ENCODE data around the gene GALNT4.

GALNT4 gene

DNA sequence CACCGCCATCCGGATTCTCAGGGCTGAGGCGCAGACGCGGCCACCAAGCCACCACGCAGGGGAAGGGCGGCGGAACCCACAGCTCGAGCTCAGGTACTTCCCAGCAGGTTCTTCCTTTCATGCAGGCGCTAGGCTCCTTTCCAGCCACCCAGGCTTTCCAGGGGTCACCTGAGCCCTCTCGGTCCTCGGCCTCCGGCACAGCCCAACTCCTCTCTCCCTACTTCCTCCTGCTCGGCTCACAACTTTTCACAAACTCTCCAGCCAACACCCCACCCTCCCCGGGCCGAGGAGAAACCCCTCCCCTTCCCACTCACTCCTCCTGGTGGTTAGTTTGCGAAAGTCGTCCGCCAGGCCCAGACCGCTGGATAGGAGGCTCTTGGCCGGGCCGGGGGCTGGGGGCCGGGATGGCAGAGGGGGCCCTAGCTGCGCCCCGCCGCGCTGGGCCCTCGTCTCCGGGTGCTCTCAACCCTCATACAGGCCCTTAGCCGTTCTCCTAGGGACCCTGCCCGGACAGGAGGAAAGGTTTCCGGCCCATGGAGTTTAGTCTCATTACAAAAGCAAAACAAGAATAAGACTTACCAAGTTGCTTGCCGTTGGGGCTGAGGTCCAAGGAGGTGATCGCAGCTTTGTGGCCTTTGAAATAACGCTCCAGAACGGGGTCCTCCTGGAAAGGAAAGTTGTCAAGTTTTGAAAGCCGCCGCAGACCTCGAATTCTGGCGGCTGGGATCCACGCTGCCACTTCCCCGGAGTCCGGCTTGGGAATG, at the start of gene GALNT4:
Gene GALNT4, minus strand, starts transcription at position 256 of the 764 bp plus-strand sequence. Its CDS starts 247 bp downstream, at position 9.
- peak within 1 kb of the TSS; percentile 80 for H3K27ac ChIP-seq
- no peak for DNase-seq (ENCODE audit: low read depth, low spot score)

DNA sequence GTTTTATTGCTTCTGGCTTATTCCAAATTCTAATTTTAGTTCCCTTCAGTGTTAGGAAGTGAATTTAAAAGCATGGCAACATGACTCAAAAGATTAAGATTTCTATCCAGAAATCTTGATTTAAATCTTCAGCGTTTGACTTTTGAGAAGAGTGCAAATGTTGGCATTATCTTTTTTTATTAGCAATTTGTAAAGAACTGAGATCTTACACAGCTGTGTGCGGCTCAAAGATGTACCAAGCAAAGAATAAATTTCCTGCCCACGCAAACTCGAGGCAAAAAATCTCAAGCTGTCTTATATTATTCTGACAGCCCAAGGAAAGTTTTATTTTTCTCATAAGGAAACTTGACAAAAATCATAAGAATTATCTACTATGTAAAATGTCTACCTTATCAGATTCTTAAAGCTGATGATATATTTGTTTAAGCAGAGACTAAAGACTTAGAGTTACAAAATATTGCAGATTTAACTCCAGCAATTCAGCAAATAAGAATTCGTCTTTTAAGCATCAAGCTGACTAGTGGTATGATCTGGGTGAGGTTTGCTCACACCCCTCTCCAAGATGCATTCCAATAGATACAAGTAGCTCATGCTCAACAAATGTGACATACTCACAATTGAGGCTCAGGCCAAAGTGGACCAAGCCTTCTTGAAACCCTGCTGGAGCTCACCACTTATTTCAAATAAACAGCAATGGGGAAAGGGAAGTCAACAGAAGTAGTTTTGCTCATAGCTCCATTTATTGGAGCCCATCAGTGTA, 48.6 kb upstream of the GALNT4 start:
- DNase-seq (ENCODE audit: low read depth, low spot score) = no peak
- no peak overlapping the region for H3K27ac ChIP-seq

DNA sequence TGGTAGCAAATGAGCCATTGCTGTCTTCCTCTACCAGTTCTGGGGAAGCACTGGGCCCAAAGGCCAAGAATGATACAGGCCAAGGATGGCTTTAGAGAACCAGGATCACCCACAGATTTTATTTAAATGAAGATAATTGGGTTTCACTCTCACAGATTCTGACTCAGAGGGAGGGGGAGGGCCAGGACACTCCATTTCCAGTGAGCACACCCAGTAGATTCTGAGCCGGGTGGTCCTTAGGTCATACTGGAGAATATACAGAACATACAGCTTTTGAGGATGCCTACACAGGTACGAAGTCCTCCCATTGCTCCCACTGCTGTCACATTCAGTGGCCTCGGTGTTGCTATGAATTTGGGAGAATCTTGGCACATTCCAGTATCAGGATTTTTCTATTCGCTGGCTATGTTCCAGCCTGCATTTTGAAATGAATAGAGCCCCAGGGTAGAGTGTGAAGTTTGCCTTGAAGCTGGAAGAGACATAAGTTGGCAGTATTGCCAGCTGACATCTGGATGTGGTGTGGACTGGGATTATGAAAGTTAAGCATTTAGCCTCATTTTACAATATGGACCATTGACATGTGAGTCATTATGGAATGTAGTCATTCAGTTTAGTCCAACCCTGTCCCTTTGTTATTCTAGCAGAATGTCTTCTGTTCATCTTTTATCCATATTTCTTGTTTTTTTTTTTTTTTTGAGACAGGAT, 47.0 kb upstream of the GALNT4 start:
- no peak for DNase-seq (ENCODE audit: low read depth, low spot score)
- H3K27ac ChIP-seq = no peak overlapping the region

DNA sequence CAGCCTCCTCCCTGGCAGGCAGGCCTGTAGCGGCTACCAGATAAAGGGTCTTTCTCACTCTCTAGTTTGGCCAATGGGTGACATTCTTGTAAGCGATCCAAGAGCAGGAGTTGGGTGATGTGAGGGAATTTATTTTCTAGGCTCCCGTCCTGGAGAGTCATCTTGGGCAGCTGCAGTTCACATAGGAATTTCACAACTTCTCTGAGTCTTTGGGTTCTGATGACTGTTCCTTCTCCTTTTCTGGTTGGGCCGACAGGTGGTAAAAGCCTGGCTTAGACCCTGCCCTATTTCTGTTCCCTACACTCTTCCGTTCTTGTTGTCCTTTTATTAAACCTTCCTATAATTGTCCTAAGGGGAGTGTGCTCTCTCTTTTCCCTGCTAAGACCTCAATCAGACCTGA, 43.9 kb upstream of the GALNT4 start:
- DNase-seq (ENCODE audit: low read depth, low spot score) = no peak
- H3K27ac ChIP-seq = no peak overlapping the region

DNA sequence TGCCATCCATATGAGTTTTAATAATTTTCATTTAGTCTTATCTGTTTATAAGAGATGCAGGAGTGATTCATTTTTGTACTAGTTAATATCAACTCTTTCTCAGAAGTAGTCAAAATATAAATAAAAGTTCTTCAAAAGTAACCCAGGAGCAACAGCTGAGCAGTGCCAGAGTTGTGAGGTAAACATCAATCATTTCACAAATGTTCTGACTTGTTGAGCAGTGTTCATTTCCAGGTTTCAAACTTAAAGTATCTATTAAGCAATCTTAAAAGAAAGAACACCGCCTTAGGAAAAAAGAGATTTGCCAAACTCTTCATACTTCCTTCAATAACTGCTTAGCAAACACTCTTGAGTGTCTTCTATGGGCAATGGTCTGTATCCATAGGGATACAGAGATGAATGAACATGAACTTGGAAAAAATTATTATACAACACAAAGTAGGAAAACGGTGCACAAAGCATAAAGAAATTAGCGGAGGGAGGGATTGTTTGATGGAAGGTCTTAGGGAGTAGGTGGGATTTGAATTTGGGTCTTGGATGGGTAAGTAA, 43.2 kb upstream of the GALNT4 start:
- H3K27ac ChIP-seq = peak overlapping the region; percentile 46
- DNase-seq (ENCODE audit: low read depth, low spot score) = peak; percentile 41

DNA sequence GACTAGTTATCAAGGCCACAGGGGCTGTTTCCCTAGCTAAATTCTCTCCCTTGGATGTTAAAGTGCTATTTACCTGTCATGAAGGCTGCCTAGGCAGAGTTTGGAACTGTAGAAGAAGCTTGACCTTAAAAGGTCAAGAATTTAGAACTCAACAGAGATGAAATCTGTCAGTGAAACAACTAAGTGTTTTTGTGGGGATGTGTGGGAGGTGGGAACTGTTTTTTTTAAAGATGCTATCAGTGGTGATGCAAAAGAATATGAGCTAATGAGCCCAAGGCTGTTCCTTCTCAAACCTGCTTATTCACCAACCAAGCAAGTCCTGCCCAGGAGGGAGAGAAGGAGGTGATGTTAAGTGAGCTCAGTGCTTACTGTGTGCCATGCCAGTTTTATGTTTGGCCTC, 42.0 kb upstream of the GALNT4 start:
- peak; percentile 93 for DNase-seq (ENCODE audit: low read depth, low spot score)
- peak overlapping the region; percentile 46 for H3K27ac ChIP-seq

DNA sequence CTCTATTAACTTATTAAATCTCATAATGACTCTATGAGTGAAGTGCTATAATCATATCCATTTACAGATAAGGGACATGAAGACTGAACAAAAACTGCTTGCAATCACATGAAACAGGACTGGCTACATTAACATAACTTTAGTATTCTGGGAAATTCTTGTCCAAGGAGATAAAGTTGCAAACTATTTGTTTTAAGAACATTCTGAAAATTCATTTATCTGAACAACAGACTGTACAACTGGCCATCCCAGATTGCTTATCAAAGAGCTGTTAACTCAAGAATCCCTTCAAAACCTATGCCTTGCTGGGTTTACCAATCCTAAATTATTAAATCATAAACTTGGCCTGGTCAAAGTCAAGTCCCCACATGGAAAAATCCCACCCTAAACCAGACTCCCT, 40.4 kb upstream of the GALNT4 start:
- no peak for DNase-seq (ENCODE audit: low read depth, low spot score)
- no peak overlapping the region for H3K27ac ChIP-seq

DNA sequence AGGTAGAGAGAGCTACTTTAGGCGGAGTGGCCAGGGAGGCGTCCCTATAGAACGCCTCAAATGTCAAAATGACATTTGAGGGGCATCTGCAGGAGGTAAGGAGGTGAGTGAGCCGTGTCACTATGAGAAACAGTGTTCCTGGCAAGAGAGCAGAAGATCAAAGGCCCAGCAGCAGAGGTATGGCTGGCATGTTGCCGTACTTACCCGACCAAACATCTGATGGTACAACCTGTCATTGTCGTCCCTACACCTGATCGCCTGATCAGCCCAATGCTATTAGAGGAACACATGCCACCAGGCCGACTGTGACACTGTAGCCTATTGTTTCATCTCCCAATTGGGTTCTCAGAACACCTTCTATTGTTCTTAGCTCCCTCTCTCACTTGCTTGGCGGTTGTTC, 35.2 kb upstream of the GALNT4 start:
- no peak for DNase-seq (ENCODE audit: low read depth, low spot score)
- H3K27ac ChIP-seq = no peak overlapping the region

DNA sequence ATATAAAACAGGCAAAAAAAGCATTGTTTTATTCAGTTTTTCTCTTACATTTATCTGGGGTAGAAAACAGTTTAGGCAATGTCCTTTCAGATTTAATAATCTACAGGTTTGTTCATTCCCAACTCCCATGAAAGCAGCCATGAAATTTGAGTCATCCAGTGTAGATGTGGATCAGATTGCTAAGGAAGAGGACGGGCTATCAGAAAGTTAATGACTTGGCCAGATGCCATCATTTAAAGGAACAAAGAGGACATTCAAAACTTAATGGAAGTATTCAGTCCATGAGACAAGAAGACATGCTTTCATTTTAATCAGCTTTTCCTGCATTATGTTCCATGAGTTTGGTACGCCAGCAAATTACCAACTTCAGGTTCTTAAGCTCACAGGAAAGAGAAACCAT, 32.4 kb upstream of the GALNT4 start:
- DNase-seq (ENCODE audit: low read depth, low spot score) = no peak
- no peak overlapping the region for H3K27ac ChIP-seq

DNA sequence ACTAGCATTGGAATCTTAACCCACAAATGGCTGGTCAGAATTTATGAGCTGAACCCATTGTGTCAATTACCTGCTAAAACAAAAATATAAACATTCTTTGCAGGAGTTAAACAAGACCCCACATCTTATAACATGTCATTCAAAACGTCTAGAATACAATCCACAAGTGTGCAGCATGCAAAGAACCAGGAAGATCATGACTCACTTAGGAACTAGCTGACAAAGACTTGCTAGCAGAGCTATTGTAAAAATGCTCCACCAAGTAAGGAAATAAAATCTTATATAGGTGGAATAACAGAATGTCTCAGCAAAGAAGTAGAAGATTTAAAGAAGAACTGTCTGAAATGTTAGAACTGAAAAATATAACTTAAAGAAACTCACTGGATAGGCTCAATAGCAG, 27.8 kb upstream of the GALNT4 start:
- H3K27ac ChIP-seq = no peak overlapping the region
- DNase-seq (ENCODE audit: low read depth, low spot score) = no peak

DNA sequence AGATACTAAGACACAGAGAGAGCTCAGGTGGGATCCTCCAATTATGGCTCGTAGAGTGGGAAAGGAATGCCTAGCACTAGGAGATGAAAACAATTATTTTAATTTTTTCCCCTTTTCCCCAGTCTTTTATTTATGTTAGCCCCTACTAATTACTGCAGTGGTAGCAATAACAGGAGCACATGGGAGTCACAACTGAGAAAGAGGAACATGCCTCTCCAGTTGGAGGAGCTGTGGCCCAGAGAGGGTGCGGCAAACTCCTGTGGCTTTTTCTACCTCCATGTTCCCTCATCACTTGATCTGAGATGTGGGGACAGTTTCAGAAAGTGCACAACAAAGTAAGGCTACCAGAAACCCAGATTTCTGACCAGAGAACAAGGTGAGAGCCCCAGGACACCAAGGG, 27.2 kb upstream of the GALNT4 start:
- no peak for DNase-seq (ENCODE audit: low read depth, low spot score)
- no peak overlapping the region for H3K27ac ChIP-seq

DNA sequence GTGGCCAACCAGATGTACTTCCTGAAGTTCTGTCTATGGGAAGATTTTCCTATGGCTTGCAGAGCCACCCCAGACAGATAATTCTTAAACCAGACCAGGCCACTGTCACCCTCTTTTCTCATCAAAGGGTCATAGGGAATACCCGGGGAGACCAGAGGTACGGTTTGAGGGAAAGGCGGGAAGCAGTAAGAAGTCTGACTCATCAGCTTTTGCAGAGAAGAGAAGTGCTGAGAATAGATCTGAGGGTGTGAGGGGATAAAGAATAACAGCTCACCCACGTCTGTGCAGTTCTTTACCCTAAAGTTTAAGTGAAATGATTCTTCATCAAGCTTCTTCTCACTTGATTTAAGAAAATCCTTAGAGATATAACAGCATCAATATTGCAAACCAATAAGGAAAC, 22.5 kb upstream of the GALNT4 start:
- DNase-seq (ENCODE audit: low read depth, low spot score) = no peak
- H3K27ac ChIP-seq = no peak overlapping the region

DNA sequence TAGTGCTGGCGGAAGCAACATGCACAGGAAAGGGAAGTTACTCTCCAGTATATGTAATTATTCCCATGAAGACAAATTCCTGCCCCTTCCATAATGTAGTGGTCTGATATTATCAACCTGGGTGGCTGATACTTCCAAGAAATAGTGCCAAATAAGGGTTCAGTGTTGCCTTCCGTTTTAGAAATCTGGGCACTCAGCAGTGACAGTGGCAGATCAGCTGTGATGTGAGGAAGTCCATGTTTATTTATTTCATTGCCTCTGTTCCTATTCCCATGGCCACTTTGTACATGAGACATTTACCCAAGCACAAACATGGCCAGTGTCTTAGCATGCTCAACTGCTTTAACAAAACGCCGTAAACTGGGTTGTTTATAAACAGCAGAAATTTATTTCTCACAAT, 21.6 kb upstream of the GALNT4 start:
- H3K27ac ChIP-seq = no peak overlapping the region

DNA sequence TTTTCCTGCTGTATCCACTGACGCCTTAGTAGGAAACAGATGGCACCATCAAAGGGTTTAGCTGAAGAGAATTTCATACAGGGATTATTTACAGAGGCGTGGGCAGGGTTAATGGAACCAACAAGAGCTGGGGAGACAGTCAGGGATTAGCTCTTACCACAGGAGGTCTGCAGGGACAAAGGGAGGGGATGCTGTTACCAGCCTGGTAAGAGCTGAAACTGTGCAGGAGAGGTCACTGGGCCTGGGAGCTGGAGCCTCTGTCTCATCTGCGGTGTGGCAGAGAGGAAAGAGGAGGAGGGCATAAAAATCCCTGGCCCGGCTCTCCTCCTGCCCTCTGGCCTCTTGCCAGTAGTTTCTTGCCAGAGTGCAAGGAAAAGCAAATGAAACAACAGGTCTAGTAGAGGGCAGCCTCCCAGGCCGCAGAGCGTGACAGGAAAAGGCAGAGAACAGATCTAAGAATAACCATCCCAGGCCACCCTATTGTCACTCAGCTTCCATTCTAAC, 20.1 kb upstream of the GALNT4 start:
- no peak overlapping the region for H3K27ac ChIP-seq
- DNase-seq (ENCODE audit: low read depth, low spot score) = no peak

More for the DNA sequence above, 21.6 kb upstream of the GALNT4 start:
- no peak for DNase-seq (ENCODE audit: low read depth, low spot score)

DNA sequence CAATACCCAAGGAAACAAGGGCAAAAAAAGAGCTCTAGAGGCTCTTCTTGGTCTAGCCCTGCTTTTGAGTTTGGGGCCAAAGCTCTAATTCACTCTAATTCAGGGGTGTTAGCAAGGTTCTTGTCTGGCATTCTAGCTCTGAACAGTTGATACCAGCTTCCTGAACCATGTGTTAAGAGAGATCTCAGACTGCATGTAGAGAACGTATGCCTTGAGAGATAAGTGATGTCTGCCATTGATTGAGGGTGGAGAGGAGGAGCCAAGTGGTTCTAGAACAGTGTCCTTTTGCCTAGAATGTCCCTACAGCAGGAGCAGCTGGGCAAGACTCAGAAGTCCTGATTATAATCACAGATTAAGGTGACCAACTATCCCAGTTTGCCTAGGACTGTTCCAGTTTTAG, 19.4 kb upstream of the GALNT4 start:
- H3K27ac ChIP-seq = no peak overlapping the region
- no peak for DNase-seq (ENCODE audit: low read depth, low spot score)

DNA sequence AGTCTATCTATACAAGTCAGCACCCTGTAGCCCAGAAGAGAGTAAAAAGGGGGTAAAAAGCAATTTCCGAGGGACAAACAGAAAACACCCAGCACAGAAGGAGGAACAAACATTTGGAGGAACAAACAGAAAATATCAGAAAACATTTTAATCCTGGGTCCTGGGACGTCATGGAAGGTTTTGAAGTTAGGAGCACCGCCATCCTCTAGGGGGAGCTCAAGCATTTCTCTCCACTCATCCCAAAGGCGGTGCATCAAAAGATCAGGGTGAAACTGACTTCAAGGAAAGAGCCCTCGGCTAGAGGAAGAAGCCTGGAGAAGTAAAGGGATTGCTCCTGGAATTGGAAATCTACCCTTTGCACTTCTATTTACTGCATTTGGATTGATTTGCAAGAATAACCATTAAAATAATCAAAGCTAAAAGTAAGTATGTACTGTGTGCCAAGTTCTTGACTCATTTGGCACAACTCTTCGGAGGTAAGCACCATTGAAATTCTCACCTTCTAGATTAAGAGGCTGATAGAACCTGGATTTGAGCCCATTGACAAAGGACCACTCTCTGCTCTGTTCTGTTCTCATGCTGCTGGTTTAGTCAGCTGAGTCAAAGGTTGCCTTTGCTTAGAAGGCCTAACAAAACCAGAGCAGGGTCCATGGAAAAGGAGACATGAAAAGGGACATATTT, 18.5 kb upstream of the GALNT4 start:
- no peak for DNase-seq (ENCODE audit: low read depth, low spot score)

DNA sequence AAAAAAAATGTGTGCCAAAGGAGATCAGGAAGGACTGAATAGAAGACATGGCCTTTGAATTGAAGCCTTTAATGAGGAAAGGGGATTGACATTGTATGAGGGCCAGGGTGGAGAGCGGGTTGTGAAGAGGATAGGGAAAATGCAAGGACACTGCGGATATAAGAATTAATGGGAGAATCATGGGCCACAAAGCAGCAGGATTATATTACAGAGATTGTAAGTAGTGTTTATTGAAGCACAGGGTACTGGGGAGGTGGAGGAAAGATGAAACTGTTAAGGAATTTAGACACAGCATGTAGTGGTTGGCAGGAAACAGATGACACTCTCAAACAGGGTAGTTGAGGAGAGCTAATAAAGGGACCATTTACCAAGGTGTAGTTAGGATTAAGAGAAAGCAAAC, 17.6 kb upstream of the GALNT4 start:
- H3K27ac ChIP-seq = no peak overlapping the region
- DNase-seq (ENCODE audit: low read depth, low spot score) = no peak

More for the DNA sequence above, 18.5 kb upstream of the GALNT4 start:
- H3K27ac ChIP-seq = no peak overlapping the region

DNA sequence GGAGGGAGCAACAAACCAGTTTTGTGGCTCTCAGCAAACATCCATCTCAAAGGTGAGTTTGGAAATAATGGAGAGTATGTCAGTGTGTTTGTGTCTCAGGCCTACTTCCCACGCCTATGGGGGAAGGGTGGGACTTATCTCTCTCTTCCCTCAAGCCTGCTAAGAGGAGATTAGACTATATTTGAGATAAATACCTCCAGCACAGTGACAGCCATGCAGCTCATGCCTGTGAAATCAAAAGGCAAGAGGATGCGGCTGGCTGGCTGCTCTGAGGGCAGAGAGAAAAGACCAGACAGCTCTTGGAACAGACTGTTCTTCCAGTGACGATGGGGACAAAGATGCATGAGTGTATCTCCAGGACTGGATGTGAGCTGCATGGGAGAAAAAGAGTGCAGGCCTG, 16.0 kb upstream of the GALNT4 start:
- DNase-seq (ENCODE audit: low read depth, low spot score) = no peak
- H3K27ac ChIP-seq = no peak overlapping the region

DNA sequence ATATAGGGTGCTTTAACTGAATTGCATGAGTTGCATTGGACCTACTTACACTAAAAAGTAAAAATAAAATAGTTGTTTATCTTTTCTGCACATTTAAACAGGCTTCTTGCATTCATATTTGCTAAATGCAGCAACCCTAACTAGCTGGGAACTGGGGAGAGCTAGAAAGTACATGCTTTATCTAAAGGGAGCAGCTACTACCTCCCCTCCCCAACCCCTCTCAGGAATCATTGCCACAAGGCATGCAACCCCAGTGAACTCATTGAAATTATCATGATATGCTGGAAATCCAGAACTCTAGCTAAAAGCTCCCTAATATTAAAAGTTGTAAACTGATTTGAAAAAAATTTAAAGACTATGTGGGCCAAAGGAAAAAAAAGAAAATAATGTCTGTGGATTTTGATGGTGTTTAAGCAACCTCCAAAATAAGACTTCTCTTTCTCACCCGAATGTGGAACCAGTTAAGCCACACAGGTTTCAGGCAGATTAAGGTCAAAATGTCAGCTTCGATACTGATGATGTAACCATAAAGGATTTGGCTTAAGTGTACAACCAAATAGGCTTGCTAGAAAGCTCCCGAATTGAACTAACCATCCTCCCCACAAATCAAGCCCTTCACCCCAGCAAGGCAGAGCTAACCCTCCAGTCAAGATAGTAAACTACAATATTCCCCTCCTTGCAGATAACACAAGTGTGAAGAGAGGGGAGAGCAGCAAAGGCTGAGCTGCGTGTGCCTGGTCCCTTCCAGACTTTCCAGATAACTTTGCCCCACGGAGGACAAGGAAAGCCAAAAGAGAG, 15.0 kb upstream of the GALNT4 start:
- H3K27ac ChIP-seq = no peak overlapping the region
- DNase-seq (ENCODE audit: low read depth, low spot score) = no peak
